ENCODE data around the gene OR6K6. TPM values are rescaled to one million over a fixed set of nuclear protein-coding genes. Genes with fewer than 3 reads are reported as not detected.

The OR6K6 gene
- total RNA-seq, 1 donor from 2014 or later = not detected

DNA sequence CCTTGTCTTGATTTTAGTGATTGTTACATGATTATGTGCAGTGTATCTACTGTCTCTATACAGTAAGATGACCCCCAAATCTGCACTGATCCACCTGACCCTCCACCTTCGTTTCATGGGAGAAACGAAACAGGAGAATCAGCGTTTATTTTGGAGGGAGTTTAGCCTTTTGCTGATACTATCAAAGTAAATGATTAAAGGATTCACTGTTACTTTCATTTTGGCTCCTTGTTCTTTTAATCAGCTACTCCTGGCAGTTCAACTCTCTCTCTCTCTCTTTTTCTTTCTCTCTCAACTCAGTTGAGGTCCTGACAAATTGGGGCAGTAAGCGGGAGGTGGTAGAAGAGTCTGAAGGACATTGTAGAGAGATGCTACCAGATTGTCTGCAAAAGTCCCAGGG lies 24.1 kb upstream of the OR6K6 start:
- Mint-ChIP-seq H3K36me3 (ENCODE audit: unreplicated experiment) (no peaks in the 10 kb centered on the region), H3K9me3 (ENCODE audit: unreplicated experiment) (no peaks in the 10 kb centered on the region), H3K27me3 (ENCODE audit: unreplicated experiment) (peaks cover 8% of the 10 kb centered on the region), H3K27ac (ENCODE audit: unreplicated experiment) (no peak overlapping the region), H3K4me3 (ENCODE audit: unreplicated experiment) (no peak overlapping the region), H3K4me1 (ENCODE audit: unreplicated experiment) (no peaks in the 10 kb centered on the region)
- DNase-seq (ENCODE audit: extremely low spot score, unreplicated experiment) = no peak
- TF ChIP-seq, protein P1, sequence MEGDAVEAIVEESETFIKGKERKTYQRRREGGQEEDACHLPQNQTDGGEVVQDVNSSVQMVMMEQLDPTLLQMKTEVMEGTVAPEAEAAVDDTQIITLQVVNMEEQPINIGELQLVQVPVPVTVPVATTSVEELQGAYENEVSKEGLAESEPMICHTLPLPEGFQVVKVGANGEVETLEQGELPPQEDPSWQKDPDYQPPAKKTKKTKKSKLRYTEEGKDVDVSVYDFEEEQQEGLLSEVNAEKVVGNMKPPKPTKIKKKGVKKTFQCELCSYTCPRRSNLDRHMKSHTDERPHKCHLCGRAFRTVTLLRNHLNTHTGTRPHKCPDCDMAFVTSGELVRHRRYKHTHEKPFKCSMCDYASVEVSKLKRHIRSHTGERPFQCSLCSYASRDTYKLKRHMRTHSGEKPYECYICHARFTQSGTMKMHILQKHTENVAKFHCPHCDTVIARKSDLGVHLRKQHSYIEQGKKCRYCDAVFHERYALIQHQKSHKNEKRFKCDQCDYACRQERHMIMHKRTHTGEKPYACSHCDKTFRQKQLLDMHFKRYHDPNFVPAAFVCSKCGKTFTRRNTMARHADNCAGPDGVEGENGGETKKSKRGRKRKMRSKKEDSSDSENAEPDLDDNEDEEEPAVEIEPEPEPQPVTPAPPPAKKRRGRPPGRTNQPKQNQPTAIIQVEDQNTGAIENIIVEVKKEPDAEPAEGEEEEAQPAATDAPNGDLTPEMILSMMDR (IDR thresholded peaks at IDR 0.05) = no peak

DNA sequence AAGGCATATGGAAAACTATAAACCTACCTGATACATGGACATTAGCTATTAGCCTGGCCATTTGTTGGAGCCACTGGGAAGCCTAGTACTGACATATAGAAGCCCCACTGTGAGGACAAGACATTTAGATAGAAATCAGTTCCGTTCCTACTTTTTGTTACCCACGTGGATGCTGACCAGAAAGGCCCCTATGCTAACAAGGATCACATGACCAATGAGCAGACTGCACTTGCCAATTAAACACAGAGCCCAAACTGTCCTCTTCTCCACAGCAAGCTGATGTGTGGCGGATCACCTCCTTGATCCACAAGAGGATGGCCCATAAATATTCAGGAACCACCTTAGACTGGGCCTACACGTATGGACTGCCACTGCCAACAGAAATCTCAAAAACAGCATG lies 22.8 kb upstream of the OR6K6 start:
- Mint-ChIP-seq H3K36me3 (ENCODE audit: unreplicated experiment) (no peaks in the 10 kb centered on the region), H3K27ac (ENCODE audit: unreplicated experiment) (no peak overlapping the region), H3K9me3 (ENCODE audit: unreplicated experiment) (no peaks in the 10 kb centered on the region), H3K4me3 (ENCODE audit: unreplicated experiment) (no peak overlapping the region), H3K4me1 (ENCODE audit: unreplicated experiment) (no peaks in the 10 kb centered on the region), H3K27me3 (ENCODE audit: unreplicated experiment) (peaks cover 5% of the 10 kb centered on the region)
- TF ChIP-seq, protein P1 (IDR thresholded peaks at IDR 0.05) = no peak
- DNase-seq (ENCODE audit: extremely low spot score, unreplicated experiment) = no peak

DNA sequence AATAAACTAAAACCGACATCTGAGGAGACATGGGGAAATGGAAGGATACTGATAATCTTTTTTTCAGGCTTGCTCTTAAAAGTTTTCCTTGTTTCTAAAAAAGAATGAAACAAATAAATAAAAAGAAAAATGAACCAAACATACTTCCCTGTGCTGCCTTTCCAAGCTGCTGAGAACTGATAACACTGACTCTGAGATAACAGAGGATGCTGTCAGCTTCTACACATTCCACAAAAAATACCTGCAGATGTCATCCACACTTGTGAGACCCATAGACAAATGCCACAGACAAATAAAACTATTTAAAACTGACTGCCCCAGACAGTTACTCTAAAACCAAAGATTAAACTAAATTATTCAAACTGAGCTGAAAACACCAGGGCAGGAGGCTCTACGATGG lies 22.0 kb upstream of the OR6K6 start:
- Mint-ChIP-seq H3K4me3 (ENCODE audit: unreplicated experiment) (no peak overlapping the region), H3K36me3 (ENCODE audit: unreplicated experiment) (no peaks in the 10 kb centered on the region), H3K27me3 (ENCODE audit: unreplicated experiment) (peaks cover 3% of the 10 kb centered on the region), H3K9me3 (ENCODE audit: unreplicated experiment) (no peaks in the 10 kb centered on the region), H3K27ac (ENCODE audit: unreplicated experiment) (no peak overlapping the region), H3K4me1 (ENCODE audit: unreplicated experiment) (no peaks in the 10 kb centered on the region)
- TF ChIP-seq, protein P1 (IDR thresholded peaks at IDR 0.05) = no peak
- DNase-seq (ENCODE audit: extremely low spot score, unreplicated experiment) = no peak

DNA sequence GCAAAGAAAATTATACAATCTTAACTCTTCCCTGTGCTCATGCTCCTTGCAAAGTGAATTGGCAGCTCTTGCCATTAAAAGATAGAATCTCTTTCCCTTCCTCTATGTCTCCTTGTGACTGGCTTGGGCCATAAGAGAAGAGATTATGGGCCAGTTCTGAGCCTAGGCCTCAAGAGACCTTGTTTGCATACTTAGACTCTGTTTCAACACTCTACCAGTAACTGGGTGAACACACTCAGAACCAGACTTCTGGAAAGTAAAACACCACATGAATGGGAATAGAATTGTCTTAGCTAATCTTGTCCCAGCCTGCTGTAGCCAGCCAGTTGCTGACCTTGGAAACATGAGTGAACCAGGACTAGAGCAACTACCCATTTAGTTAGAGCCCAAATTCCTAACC lies 18.7 kb upstream of the OR6K6 start:
- H3K9me3 Mint-ChIP-seq (ENCODE audit: unreplicated experiment) = no peaks in the 10 kb centered on the region
- H3K4me1 Mint-ChIP-seq (ENCODE audit: unreplicated experiment) = no peaks in the 10 kb centered on the region
- H3K27me3 Mint-ChIP-seq (ENCODE audit: unreplicated experiment) = peaks cover 2% of the 10 kb centered on the region
- TF ChIP-seq, protein P1 (IDR thresholded peaks at IDR 0.05) = no peak
- H3K27ac Mint-ChIP-seq (ENCODE audit: unreplicated experiment) = no peak overlapping the region
- H3K4me3 Mint-ChIP-seq (ENCODE audit: unreplicated experiment) = no peak overlapping the region
- H3K36me3 Mint-ChIP-seq (ENCODE audit: unreplicated experiment) = no peaks in the 10 kb centered on the region
- no peak for DNase-seq (ENCODE audit: extremely low spot score, unreplicated experiment)

DNA sequence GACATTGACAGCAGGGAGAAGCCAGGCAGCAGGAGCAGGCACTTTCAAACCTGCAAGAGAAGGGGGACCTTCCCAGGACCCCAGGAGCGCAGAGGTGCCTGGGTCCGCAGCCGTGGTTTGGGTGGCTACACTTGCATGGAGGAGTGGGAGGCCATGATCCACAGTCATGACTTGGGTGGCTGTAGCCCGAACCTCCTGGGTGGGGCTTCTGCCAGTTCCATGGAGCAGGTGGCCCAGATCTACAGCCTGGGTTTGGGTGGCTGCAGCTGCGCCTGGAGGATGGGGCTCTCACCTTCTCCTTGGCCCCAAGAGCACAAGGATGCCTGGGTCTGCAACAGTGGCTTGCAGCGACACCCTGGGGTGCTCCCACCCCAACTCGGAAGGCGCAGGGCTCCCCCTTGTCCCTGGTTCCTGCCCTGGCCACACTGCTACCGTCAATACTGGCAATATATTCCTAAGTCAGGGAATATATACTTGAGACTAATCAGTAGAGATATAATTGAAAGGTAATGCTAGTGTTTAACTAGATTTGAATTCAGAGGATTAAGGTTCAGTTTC lies 2.3 kb upstream of the OR6K6 start:
- DNase-seq (ENCODE audit: extremely low spot score, unreplicated experiment) = no peak
- H3K27me3 Mint-ChIP-seq (ENCODE audit: unreplicated experiment) = no peaks in the 10 kb centered on the region
- TF ChIP-seq, protein P1 (IDR thresholded peaks at IDR 0.05) = no peak
- no peak overlapping the region for H3K4me3 Mint-ChIP-seq (ENCODE audit: unreplicated experiment)
- H3K9me3 Mint-ChIP-seq (ENCODE audit: unreplicated experiment) = no peaks in the 10 kb centered on the region
- no peak overlapping the region for H3K27ac Mint-ChIP-seq (ENCODE audit: unreplicated experiment)
- H3K36me3 Mint-ChIP-seq (ENCODE audit: unreplicated experiment) = no peaks in the 10 kb centered on the region
- H3K4me1 Mint-ChIP-seq (ENCODE audit: unreplicated experiment) = no peaks in the 10 kb centered on the region
